Endothelial cell (in vitro differentiated cells): ENCODE results near the gene MUC4. TPM values are rescaled to one million over a fixed set of nuclear protein-coding genes. Genes with fewer than 3 reads are reported as not detected.

Source experiments
- DNase-seq: peaks from one replicate; pipeline ENCODE4 v3.0.0; 2021; ENCODE audit warnings: low spot score
- H3K27ac Mint-ChIP-seq: one replicate; pipeline ENCODE4 v1.8.0; 2021; ENCODE audit warnings: mixed read lengths, inconsistent platforms; ENCODE audit not compliant: unreplicated experiment
- H3K27me3 Mint-ChIP-seq: one replicate; pipeline ENCODE4 v1.8.0; 2021; ENCODE audit warnings: mild to moderate bottlenecking, moderate library complexity, mixed read lengths, inconsistent platforms; ENCODE audit not compliant: unreplicated experiment
- H3K36me3 Mint-ChIP-seq: one replicate; pipeline ENCODE4 v1.8.0; 2021; ENCODE audit warnings: mild to moderate bottlenecking, low read depth, mixed read lengths, inconsistent platforms; ENCODE audit not compliant: unreplicated experiment
- H3K4me1 Mint-ChIP-seq: one replicate; pipeline ENCODE4 v1.8.0; 2021; ENCODE audit warnings: mild to moderate bottlenecking, mixed read lengths, inconsistent platforms; ENCODE audit not compliant: unreplicated experiment
- H3K4me3 Mint-ChIP-seq: one replicate; pipeline ENCODE4 v1.8.0; 2021; ENCODE audit warnings: mild to moderate bottlenecking, mixed read lengths, inconsistent platforms; ENCODE audit not compliant: unreplicated experiment
- H3K9me3 Mint-ChIP-seq: one replicate; pipeline ENCODE4 v1.8.0; 2021; ENCODE audit warnings: mixed read lengths, inconsistent platforms; ENCODE audit not compliant: unreplicated experiment
- total RNA-seq: library from RNA; stranded (reverse); fragmentation: NEBNext Ultra II Directional; extraction: Animal tissue kit (Norgen Biotek cat#: 25700); gene quantifications from one replicate; pipeline ENCODE4 v1.2.1, GENCODE V29; 2021; ENCODE audit not compliant: unreplicated experiment
- TF ChIP-seq, protein P1 (sequence below): fragments of 200-600 bp; sonication (generic); IDR thresholded peaks from one replicate; pipeline ENCODE4 v1.5.0; 2021; ENCODE audit warnings: antibody characterized with exemption; ENCODE audit not compliant: unreplicated experiment

The MUC4 gene
- total RNA-seq, 1 donor from 2014 or later: 0.05 TPM

DNA sequence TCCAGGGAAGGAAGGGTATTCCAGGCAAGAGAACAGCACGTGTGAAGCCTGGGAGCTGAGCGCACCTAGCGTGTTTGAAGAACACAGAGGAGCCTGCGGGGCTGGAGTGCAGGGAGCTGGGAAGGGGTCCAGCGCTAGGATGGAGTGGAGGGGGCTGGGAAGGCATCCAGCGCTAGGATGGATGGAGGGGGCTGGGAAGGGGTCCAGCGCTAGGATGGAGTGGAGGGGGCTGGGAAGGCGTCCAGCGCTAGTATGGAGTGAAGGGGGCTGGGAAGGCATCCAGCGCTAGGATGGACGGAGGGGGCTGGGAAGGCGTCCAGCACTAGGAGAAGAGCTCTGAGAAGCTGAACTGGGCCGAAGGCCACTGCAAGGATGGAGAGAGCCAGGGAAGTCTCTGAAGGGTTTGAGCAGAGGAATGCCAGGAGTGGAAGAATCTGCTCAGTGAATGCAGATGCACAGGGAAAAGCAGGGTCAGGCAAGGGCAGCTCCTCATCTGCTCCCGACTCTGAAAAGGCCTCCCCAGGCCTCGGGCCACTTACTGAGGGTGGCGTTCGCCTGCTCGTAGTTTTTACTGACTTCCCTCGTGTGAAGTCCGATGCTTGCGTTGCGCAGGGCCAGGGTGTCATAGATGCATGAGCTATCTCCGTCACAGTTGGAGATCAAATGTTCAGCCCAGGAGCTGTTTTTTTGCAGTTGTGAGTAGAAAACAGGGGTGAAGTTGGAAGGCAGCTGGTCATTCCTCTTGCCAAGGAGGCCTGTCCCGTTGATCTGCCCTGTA is 51.2 kb downstream of the MUC4 start:
- Mint-ChIP-seq H3K4me3 (no peak overlapping the region), H3K36me3 (no peaks in the 10 kb centered on the region), H3K4me1 (peaks cover 3% of the 10 kb centered on the region), H3K27me3 (peaks cover 21% of the 10 kb centered on the region), H3K9me3 (no peaks in the 10 kb centered on the region), H3K27ac (no peak overlapping the region)
- DNase-seq: no peak
- TF ChIP-seq, protein P1, sequence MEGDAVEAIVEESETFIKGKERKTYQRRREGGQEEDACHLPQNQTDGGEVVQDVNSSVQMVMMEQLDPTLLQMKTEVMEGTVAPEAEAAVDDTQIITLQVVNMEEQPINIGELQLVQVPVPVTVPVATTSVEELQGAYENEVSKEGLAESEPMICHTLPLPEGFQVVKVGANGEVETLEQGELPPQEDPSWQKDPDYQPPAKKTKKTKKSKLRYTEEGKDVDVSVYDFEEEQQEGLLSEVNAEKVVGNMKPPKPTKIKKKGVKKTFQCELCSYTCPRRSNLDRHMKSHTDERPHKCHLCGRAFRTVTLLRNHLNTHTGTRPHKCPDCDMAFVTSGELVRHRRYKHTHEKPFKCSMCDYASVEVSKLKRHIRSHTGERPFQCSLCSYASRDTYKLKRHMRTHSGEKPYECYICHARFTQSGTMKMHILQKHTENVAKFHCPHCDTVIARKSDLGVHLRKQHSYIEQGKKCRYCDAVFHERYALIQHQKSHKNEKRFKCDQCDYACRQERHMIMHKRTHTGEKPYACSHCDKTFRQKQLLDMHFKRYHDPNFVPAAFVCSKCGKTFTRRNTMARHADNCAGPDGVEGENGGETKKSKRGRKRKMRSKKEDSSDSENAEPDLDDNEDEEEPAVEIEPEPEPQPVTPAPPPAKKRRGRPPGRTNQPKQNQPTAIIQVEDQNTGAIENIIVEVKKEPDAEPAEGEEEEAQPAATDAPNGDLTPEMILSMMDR: no peak

- Mint-ChIP-seq H3K27me3 (peaks cover 20% of the 10 kb centered on the region), H3K9me3 (no peaks in the 10 kb centered on the region)
- no peak for DNase-seq
Observed at GRCh38 chr3:195758721-195759353, 52.9 kb downstream of the MUC4 start.

DNA sequence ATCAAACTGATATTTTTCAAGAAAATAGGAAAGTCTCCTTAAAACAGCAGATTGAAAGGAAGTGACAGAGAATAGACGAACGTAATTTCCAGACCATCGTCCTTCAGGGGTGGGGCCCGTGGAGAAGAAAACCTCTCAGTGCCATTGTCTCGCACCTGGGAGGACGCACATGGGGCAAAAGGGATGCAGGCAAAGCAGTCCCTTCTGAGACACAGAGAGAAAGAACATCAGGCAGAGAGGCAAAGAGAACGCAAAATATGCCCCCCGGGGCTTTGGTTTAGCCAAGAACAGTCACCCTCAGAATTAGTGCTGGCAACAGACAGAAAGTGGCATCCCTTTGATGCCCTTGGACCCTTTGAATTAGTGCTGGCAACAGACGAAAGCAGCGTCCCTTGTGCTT is 53.9 kb downstream of the MUC4 start:
- Mint-ChIP-seq H3K36me3 (no peaks in the 10 kb centered on the region), H3K4me1 (no peaks in the 10 kb centered on the region), H3K27me3 (peaks cover 21% of the 10 kb centered on the region), H3K9me3 (no peaks in the 10 kb centered on the region), H3K4me3 (no peak overlapping the region), H3K27ac (no peak overlapping the region)
- TF ChIP-seq, protein P1: no peak
- no peak for DNase-seq

More at GRCh38 chr3:195758721-195759353, 52.9 kb downstream of the MUC4 start:
- TF ChIP-seq, protein P1: no peak
- no peak overlapping the region for H3K4me3 Mint-ChIP-seq
- H3K27ac Mint-ChIP-seq: no peak overlapping the region
- no peaks in the 10 kb centered on the region for H3K36me3 Mint-ChIP-seq
- H3K4me1 Mint-ChIP-seq: peaks cover 3% of the 10 kb centered on the region

- H3K4me1 Mint-ChIP-seq: no peaks in the 10 kb centered on the region
- peaks cover 21% of the 10 kb centered on the region for H3K27me3 Mint-ChIP-seq
- no peaks in the 10 kb centered on the region for H3K36me3 Mint-ChIP-seq
- H3K4me3 Mint-ChIP-seq: no peak overlapping the region
- H3K27ac Mint-ChIP-seq: no peak overlapping the region
- H3K9me3 Mint-ChIP-seq: no peaks in the 10 kb centered on the region
- no peak for DNase-seq
- TF ChIP-seq, protein P1: no peak
Observed at GRCh38 chr3:195757438-195757770, 54.3 kb downstream of the MUC4 start.
